ENCODE measurements around the gene KCNG3.
A peak's percentile ranks its signal among the peaks of the same experiment; 100 is the strongest.

The KCNG3 gene, protein sequence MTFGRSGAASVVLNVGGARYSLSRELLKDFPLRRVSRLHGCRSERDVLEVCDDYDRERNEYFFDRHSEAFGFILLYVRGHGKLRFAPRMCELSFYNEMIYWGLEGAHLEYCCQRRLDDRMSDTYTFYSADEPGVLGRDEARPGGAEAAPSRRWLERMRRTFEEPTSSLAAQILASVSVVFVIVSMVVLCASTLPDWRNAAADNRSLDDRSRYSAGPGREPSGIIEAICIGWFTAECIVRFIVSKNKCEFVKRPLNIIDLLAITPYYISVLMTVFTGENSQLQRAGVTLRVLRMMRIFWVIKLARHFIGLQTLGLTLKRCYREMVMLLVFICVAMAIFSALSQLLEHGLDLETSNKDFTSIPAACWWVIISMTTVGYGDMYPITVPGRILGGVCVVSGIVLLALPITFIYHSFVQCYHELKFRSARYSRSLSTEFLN

DNA sequence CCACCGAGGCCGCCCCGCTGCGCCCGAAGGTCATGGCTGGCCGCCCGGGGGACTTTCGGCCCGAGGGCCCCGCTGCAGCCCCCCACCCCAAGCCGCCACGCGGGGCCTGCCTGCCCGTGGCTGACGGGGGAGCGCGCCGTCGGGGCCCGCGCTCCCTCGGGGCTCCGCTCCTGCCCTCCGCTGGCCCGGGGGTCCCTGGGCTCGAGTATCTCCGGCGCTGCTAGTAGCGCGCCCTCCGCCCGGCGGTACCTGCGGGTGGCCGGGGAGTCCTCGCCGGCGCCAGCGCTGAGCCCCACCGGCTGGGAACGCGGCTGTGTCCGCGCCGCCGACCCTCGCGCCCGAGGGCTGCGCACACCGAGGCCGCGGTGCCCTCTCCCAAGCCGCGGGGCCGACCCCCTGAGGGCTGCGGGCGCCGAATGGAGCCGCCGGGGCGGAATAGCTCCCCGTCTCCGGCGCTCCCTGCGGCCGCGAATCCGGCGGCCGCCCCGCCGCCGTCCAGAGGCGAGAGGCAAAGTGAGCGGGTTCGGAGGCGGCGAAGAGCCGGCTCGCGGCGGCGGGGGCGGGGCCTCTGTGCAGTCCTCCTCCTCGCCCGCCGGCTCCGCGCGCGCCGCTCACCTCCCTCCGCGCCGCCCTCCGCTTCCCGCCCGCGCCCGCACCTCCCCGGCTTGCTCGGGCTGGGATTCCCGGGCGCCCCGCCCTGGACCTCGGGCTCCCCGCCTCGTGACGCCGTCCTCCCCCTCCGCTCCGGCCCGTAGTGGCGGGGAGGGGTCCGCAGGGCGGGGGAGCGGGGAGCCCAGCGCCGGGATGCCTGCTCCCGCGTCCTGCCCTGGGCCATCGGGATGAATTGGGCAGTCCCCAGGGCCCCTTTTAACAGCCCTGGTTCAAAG lies at the start of gene KCNG3:
Gene KCNG3 (minus strand): TSS at position 515 of the 887 bp plus-strand sequence. CDS start 481 bp downstream, at position 34.
- Mint-ChIP-seq H3K9me3 (no peaks in the 10 kb centered on the region), H3K27me3 (peaks cover 28 to 45% of the 10 kb centered on the region in 2 donors), H3K4me3 (peak within 1 kb of the TSS; percentile 89 to 91), H3K36me3 (no peaks in the 10 kb centered on the region), H3K4me1 (peaks cover 4 to 7% of the 10 kb centered on the region in 2 donors), H3K27ac (peak within 1 kb of the TSS; percentile 95)
- DNase-seq, result peak; percentile 27
- peak; percentile 71 to 72 for ATAC-seq (replicated peaks)

DNA sequence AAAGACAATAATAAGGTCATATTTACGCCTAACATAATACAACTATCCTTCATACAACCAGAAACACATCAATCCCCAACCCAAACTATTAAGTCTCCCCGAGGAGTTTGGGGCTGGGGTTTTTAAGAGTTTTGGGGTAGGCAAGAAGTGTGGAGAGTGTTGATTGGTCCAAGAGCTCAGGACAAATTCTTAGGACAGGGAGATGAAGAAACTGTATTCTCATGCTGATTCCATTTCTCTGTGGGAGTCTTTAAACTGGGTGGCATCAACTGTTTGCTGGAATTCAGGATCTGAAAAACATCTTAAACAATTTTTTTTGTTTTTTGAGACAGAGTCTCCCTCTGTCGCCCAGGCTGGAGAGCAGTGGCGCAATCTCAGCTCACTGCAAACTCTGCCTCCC lies 49.1 kb upstream of the KCNG3 start:
- Mint-ChIP-seq H3K9me3 (no peaks in the 10 kb centered on the region), H3K4me3 (no peak overlapping the region), H3K36me3 (peaks cover 0 to 3% of the 10 kb centered on the region in 2 donors), H3K27me3 (peaks cover 0 to 3% of the 10 kb centered on the region in 2 donors), H3K27ac (no peak overlapping the region), H3K4me1 (peaks cover 7 to 11% of the 10 kb centered on the region in 2 donors)
- ATAC-seq (replicated peaks), result no peak
- no peak for DNase-seq

DNA sequence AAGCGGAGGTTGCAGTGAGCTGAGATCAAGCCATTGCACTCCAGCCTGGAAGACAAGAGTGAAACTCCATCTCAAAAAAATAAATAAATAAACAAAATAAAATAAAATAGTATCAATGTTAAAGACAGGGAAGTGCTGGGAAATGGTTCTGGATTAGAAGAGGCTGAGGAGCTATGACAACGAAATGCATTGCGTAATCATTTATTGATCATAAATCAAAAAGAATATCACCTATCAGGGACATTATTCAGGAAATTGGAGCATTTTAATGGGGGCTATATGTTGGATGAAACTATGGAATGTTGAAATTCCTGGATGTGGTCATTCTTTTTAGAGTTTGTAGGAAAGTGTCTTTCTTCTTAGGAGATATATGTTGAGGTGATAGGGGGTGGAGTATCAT lies 43.7 kb upstream of the KCNG3 start:
- Mint-ChIP-seq H3K36me3 (peaks cover 0 to 3% of the 10 kb centered on the region in 2 donors), H3K4me1 (no peaks in the 10 kb centered on the region), H3K4me3 (no peak overlapping the region), H3K27ac (no peak overlapping the region), H3K9me3 (no peaks in the 10 kb centered on the region), H3K27me3 (no peaks in the 10 kb centered on the region)
- DNase-seq (no peak), ATAC-seq (replicated peaks) (no peak)

DNA sequence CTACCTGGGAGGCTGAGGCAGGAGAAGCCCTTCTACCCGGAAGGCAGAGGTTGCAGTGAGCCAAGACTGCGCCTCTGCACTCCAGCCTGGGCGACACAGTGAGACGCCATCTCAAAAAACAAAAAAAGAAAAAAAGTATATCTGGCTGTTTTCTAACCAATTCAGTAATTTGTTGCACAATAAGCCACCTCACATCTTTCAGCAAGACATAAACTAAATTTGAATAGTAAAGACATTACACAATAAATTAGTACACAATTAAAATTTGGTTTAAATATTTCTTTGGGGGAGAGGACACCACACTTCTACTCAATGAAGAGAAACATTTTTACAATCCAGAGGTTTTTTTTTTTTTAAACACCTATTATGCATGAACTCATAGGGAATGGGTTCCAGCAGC lies 38.6 kb upstream of the KCNG3 start:
- H3K9me3 Mint-ChIP-seq, result no peaks in the 10 kb centered on the region
- H3K4me3 Mint-ChIP-seq, result no peak overlapping the region
- ATAC-seq (replicated peaks) (no peak), DNase-seq (no peak)
- H3K4me1 Mint-ChIP-seq, result no peaks in the 10 kb centered on the region
- no peak overlapping the region for H3K27ac Mint-ChIP-seq
- H3K27me3 Mint-ChIP-seq, result no peaks in the 10 kb centered on the region
- H3K36me3 Mint-ChIP-seq, result no peaks in the 10 kb centered on the region

DNA sequence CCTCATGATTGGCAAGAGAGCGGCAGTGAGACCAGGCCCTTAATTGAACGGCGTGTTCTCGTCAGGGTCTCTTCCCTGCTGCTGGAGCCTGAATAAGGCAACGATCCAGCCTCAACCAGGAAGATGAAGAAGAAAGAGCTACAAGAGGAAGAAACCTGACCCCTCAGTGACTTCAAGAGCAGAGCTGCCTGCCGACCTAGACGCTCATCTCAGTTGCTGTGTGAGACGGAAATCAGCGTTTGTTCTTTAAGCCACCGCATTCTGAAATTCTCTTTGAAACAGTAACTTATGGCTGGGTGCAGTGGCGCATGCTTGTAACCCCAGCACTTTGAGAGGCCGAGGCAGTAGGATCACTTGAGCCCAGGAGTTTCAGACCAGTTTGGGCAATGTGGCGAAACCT lies 29.6 kb upstream of the KCNG3 start:
- ATAC-seq (replicated peaks), result no peak
- H3K27ac Mint-ChIP-seq, result no peak overlapping the region
- H3K4me3 Mint-ChIP-seq, result no peak overlapping the region
- no peaks in the 10 kb centered on the region for H3K36me3 Mint-ChIP-seq
- no peaks in the 10 kb centered on the region for H3K4me1 Mint-ChIP-seq
- DNase-seq, result no peak
- no peaks in the 10 kb centered on the region for H3K27me3 Mint-ChIP-seq
- H3K9me3 Mint-ChIP-seq, result no peaks in the 10 kb centered on the region

DNA sequence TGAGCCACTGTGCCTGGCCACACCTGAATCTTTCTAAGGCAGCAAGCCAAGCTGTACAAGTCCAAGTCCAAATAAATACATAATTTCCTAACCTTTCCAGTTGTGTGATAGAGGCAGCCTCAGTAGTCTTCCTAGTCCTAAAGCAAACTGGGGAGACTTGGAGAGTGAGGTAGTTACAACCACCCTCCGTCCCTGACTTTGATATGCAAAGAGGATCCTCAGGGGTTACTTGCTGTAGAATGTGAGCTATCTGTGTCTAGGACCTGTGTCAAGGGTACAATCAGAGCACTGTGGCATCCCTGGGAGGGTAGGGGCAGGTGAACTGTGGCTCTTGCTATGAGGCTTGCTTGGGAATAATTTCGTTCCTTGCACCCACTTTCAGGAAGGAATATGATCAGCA lies 28.3 kb upstream of the KCNG3 start:
- ATAC-seq (replicated peaks) (no peak), DNase-seq (no peak)
- Mint-ChIP-seq H3K36me3 (no peaks in the 10 kb centered on the region), H3K4me1 (no peaks in the 10 kb centered on the region), H3K27ac (no peak overlapping the region), H3K9me3 (no peaks in the 10 kb centered on the region), H3K4me3 (no peak overlapping the region), H3K27me3 (no peaks in the 10 kb centered on the region)

DNA sequence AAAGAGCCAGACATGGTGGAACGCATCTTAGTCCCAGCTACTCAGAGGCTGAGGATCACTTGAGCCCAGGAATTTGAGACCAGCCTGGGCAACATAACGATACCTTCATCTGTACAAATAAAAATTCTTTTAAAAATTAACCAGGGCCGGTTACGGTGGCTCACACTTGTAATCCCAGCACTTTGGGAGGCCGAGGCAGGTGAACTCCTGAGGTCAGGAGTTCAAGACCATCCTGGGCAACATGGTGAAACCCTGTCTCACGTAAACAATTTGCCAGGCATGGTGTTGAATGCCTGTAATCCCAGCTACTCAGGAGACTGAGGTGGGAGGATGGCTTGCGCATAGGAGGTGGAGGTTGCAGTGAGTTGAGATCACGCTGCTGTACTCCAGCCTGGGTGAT lies 25.8 kb upstream of the KCNG3 start:
- Mint-ChIP-seq H3K4me3 (no peak overlapping the region), H3K4me1 (no peaks in the 10 kb centered on the region), H3K27ac (no peak overlapping the region), H3K27me3 (no peaks in the 10 kb centered on the region), H3K36me3 (no peaks in the 10 kb centered on the region), H3K9me3 (no peaks in the 10 kb centered on the region)
- DNase-seq (no peak), ATAC-seq (replicated peaks) (no peak)

DNA sequence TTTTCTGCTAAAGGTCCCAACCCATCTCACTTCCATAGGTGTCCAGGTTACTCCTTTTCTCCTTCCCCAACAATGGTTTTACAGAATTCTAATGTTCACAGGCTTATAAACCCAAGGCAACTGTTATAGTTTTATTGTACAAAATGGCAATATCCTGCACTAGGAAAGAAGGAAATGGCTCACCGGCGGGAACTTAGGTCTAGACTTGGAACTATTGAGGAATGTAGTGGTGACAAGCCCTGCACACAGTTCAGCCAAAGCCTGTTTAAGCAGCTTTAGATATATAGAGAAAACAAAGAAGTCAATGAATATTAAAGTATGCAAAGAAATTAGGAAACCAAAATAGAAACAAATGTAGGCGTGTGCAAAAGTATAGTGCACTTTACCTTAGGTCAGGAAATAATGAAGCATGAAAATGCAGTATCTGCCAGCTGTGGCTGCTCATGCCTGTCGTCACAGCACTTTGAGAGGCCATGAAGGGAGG lies 22.7 kb upstream of the KCNG3 start:
- Mint-ChIP-seq H3K27ac (no peak overlapping the region), H3K27me3 (peaks cover 5 to 7% of the 10 kb centered on the region in 2 donors), H3K36me3 (no peaks in the 10 kb centered on the region), H3K4me1 (no peaks in the 10 kb centered on the region), H3K9me3 (no peaks in the 10 kb centered on the region), H3K4me3 (no peak overlapping the region)
- no peak for DNase-seq
- ATAC-seq (replicated peaks), result no peak

DNA sequence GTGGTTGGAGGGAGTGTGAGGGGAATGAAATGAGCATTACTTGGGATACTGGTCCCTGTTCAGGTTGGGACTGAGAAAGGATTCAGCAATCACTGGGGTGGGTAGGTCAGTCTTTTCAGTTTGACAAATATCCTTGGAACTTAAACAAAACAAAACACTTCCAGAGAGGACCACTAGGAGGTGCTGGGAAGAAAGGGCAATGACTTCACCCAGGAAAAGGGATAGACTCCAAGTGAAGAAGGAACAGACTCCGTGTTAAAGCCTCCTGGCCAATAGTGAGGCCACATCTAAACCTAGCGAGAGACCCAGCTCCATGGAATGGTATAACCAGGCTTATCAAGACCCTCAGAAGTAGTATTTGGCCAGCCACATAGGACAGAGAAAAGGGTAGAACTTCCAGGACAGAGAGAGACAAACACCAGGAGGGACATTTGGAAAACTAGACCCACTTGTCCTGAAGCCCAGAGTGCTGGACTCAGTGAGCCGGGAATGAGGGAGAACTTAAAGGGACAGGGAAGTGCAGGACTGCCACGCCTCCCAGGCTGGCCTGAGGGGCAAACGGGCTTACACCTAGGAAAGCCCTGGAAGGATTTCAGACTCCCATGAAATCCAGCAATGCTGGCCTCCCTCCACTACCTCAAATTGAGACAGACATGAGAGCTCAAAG lies 19.6 kb upstream of the KCNG3 start:
- Mint-ChIP-seq H3K4me3 (no peak overlapping the region), H3K9me3 (no peaks in the 10 kb centered on the region), H3K4me1 (peaks cover 7 to 8% of the 10 kb centered on the region in 2 donors), H3K27me3 (peaks cover 5 to 14% of the 10 kb centered on the region in 2 donors), H3K27ac (no peak overlapping the region), H3K36me3 (no peaks in the 10 kb centered on the region)
- DNase-seq, result no peak
- no peak for ATAC-seq (replicated peaks)

DNA sequence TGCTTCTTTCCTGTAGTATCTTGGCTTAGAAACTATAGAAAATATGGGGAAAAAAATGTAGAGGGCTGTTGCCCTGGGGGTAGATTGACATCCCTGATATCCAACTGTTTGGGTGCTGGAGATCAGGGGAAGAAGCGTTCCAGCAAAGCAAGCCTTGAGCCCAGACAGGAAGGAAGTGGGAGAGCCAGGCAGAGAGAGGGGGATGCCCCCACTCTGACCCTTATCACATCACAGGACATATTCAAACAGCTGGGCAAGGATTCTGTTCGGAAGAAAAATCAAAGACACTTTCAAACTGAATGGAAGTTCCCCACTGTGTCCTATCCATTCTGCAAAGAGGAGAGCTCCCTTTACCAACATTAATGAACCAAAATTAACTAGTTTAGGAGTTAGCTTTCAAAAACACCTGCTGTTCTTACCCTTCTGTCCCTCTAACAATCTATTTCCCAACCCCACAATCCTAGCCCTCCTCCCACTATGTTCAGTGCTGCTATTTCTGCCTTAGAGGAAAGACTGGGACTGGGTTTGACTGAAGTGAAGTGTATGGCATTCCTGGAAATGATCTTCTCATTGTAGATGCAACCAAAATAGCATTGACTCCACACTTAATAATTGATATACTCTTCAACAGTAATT lies 16.9 kb upstream of the KCNG3 start:
- peaks cover 7 to 8% of the 10 kb centered on the region in 2 donors for H3K4me1 Mint-ChIP-seq
- no peak overlapping the region for H3K27ac Mint-ChIP-seq
- DNase-seq (no peak), ATAC-seq (replicated peaks) (no peak)
- no peak overlapping the region for H3K4me3 Mint-ChIP-seq
- H3K36me3 Mint-ChIP-seq, result no peaks in the 10 kb centered on the region
- H3K27me3 Mint-ChIP-seq, result peaks cover 5 to 14% of the 10 kb centered on the region in 2 donors
- H3K9me3 Mint-ChIP-seq, result no peaks in the 10 kb centered on the region

DNA sequence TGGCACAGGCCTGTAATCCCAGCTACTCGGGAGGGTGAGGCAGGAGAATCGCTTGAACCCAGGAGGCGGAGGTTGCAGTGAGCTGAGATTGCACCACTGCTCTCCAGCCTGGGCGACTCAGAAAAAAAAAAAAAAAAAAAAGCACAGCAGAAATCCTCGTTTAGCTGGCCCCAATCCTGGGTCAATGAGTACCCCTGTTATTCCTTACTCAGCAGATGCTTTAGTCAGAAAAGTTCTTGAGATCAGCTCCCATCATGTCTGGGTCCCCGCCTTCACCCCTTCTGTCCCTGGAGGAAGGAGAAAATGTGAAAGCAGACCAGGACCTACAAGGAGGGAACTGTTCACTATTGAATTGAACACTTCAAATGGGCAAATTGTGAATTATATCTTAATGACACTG lies 16.4 kb upstream of the KCNG3 start:
- Mint-ChIP-seq H3K27me3 (peaks cover 9 to 19% of the 10 kb centered on the region in 2 donors), H3K4me1 (peaks cover 7 to 8% of the 10 kb centered on the region in 2 donors), H3K9me3 (no peaks in the 10 kb centered on the region), H3K36me3 (no peaks in the 10 kb centered on the region), H3K4me3 (no peak overlapping the region), H3K27ac (no peak overlapping the region)
- ATAC-seq (replicated peaks) (no peak), DNase-seq (no peak)

DNA sequence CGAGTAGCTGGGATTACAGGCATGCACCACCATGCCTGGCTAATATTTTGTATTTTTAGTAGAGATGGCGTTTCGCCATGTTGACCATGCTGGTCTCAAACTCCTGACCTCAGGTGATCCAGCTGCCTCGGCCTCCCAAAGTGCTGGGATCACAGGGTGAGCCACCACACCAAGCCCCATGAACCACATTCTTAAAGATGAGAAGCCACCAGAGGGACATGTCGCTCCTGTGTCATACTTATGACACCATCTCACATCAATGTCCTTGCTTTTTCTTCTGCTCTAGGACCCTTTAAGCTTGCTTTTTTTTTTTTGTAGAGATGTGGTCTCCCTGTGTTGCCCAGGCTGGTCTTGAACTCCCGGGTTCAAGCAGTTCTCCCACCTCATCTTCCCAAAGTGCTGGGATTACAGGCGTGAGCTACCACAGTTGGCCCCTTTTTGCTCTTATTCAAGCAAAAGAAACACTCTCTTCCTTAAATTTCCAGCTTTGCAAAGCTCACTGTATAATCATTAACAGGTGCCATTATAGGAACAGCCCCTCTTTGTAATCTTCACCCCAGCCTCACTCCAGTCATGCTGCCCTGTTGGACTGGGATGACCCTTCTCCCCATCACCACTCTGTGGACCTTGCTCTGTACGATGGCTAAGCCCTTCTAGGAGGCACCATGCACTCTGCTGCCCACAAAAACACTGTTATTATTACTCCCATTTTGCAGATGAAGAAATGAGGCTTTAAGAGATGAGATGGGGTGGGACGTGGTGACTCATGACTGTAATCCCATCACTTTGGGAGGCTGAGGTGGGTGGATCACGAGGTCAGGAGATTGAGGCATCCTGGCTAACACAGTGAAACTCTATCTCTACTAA lies 10.8 kb upstream of the KCNG3 start:
- ATAC-seq (replicated peaks) (no peak), DNase-seq (no peak)
- Mint-ChIP-seq H3K36me3 (no peaks in the 10 kb centered on the region), H3K27me3 (peaks cover 8 to 12% of the 10 kb centered on the region in 2 donors), H3K4me3 (no peak overlapping the region), H3K9me3 (peaks cover 0 to 2% of the 10 kb centered on the region in 2 donors), H3K4me1 (no peaks in the 10 kb centered on the region), H3K27ac (no peak overlapping the region)

DNA sequence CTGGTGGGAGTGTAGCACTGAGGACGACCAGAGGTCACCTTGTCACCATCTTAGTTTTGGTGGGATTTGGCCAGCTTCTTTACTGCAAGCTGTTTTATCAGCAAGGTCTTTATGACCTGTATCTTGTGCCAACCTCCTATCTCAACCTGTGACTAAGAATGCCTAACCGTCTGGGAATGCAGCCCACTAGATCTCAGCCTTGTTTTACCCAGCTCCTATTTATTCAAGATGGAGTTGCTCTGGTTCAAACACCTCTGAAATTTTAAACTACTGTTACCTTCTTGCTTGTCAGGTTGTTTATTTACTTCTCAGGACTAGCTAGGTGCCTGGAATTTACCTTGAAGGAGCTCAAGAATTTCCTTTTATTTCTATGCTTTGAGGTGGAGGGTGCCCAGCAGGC lies 9.5 kb upstream of the KCNG3 start:
- ATAC-seq (replicated peaks) (no peak), DNase-seq (no peak)
- no peaks in the 10 kb centered on the region for H3K4me1 Mint-ChIP-seq
- H3K27ac Mint-ChIP-seq, result no peak overlapping the region
- peaks cover 8 to 12% of the 10 kb centered on the region in 2 donors for H3K27me3 Mint-ChIP-seq
- H3K4me3 Mint-ChIP-seq, result no peak overlapping the region
- H3K36me3 Mint-ChIP-seq, result no peaks in the 10 kb centered on the region
- peaks cover 0 to 2% of the 10 kb centered on the region in 2 donors for H3K9me3 Mint-ChIP-seq

Measured in stimulated activated naive B cell treated with anti-CD40 and anti-IgM and Interleukin-4, amounts not matched to agents 10 μg/mL and 1 μg/mL and 100 μg/mL, for 72 hours (primary cell).